Right ventricle myocardium inferior (tissue), 1 donor: ENCODE data around the gene RNF144B. TPM values are rescaled to one million over a fixed set of nuclear protein-coding genes. Genes with fewer than 3 reads are reported as not detected.
"Not testable (repeated sequence)": the region's sequence is repeated elsewhere in the genome, so short reads cannot be mapped to it uniquely, and the experiment has no call there.

Experiments used
- ATAC-seq: fragments of 200-7000 bp; cut with Tn5 transposase; one replicate; pipeline ENCODE4 v1.9.1; 2020; ENCODE audit warnings: mild to moderate bottlenecking, moderate library complexity
- DNase-seq: peaks from one replicate; pipeline ENCODE4 v3.0.0; 2021; ENCODE audit errors: missing footprints
- intact Hi-C: fragments of 100-400 bp; cut with DNase I; formaldehyde crosslinking; loops from one replicate; pipeline ENCODE4 v1.11.0; 2022
- total RNA-seq: library from RNA; stranded (reverse); fragmentation: NEBNext Ultra II Directional; extraction: Animal tissue kit (Norgen Biotek cat#: 25700); gene quantifications from one replicate; pipeline ENCODE4 v1.2.1, GENCODE V29; 2021
- donor health status: DM: no; HTN: yes; CAD: no; lungs with severe emphysema.

RNF144B gene
- total RNA-seq, 1 donor from 2014 or later, result 18.2 TPM

DNA sequence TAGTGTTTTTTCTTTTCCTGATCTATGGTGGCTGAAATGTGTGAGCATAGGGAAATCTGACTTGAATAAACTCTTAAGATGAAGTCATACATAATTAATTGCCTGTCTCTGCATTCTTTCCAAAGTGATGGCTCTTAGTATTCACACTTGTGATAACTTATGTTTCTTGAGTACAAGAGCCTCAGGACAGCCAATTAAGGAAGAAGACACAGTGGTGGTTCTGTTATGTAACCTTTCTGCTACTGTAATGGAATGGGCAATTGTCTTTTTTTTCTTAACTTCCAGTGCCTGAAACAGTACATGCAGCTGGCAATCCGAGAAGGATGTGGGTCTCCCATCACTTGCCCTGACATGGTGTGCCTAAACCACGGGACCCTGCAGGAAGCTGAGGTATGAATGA lies 40.1 kb downstream of the RNF144B start:
- ATAC-seq, result no peak
- DNase-seq, result no peak
- intact Hi-C loops, result no loop called here

DNA sequence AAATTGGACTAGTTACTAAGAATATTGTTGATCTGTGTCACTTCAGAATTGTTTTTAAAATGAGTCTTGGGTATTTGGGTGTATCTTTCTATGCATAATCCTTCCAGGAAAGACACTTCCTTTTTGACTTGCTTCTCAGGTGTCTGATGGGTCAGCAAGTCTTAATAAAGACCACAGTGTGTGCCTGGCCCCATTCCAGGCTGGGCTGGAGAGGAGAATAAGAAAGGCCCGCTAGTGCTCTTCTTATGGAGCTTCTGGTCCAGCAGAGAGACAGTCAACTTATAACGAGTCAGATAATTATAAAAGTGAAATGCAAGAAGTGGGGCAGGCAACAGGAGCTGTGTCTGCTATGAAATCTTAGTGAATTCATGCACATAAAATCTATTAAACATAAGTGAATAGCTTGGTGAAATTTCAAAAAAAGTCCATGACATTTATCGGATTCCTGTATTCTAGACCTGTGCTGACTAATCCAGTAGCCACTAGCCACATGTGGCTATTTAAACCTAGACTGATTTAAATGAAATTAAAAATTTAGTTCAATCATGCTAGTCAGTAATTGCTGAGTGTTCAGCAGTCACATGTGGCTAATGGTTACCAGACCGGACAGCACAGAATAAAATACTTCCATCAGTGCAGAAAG lies 42.6 kb downstream of the RNF144B start:
- DNase-seq, result no peak
- intact Hi-C loops, result no loop called here
- no peak for ATAC-seq

GRCh38 chr6:18431581-18431980 lies 44.4 kb downstream of the RNF144B start:
- intact Hi-C loops, result no loop called here
- DNase-seq (no peak), ATAC-seq (no peak)

- ATAC-seq (no peak), DNase-seq (no peak)
- intact Hi-C loops, result no loop called here
Observed at GRCh38 chr6:18432180-18432579, 45.0 kb downstream of the RNF144B start.

DNA sequence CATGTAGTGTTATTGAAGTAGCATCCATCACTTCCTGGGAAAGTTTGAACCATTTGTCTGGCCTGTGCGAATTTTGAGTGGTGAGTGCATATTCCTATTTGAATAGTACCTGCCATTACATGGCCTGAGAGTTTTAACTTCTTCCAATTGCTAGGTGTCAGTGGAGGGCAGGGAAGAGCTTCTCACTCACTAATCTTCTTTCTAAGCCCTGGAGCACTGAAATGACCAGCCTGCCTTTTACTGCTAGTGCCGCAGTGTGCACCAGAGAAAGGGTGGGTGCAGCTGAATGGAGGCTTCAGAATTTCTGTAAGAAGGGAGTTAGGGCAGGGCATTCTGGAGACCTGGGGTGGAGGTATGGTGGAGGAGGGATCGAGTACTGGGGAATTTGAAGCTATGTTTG lies 45.5 kb downstream of the RNF144B start:
- DNase-seq (no peak), ATAC-seq (no peak)
- intact Hi-C loops, result no loop called here

DNA sequence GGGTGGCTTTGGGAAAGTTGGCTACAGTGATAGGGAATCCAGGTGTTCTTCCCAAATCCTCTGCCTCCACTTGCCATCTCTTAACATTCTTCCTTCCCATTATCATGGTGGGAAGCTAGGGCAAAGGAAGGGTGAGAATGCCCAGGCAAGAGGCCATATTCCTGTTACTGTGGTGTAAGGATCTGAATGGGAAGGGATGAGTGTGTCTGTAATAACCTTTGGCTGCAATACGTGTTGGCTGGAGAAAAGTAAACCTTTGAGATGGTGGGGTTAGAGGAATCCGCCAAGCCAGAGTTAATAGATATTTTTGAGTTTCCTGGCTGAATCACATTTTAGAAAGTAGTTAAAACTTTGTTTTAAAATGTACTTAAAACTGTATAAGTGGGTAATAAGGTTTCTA lies 45.9 kb downstream of the RNF144B start:
- ATAC-seq, result no peak
- no peak for DNase-seq
- intact Hi-C loops, result no loop called here

- intact Hi-C loops, result no loop called here
- no peak for DNase-seq
- ATAC-seq, result no peak
Observed at GRCh38 chr6:18436341-18436740, 49.2 kb downstream of the RNF144B start.

- DNase-seq (no peak), ATAC-seq (no peak)
- intact Hi-C loops, result no loop called here
Observed at GRCh38 chr6:18439581-18439980, 52.4 kb downstream of the RNF144B start.

- intact Hi-C loops, result no loop called here
- ATAC-seq (no peak), DNase-seq (no peak)
Observed at GRCh38 chr6:18441251-18441979, 54.3 kb downstream of the RNF144B start.

DNA sequence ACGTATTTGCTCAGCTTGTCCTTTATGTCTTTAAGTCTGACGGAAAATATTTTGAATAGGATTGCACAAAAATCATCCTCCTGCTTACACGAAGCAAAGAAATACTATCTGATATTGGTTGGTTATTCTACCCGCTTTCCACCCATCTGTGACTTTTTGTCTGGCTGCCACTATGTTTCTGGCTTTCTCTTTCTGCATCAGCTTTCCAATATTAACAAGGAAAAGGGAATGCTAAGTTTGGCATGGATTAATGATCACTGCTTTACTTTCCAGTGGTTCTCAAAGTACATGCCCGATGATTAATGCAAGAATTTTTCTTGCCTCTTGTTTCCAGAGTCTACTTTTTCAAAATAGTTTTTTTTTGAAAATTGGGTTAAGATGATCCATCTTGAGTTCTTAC lies 57.0 kb downstream of the RNF144B start:
- ATAC-seq (no peak), DNase-seq (no peak)
- intact Hi-C loops, result no loop called here

DNA sequence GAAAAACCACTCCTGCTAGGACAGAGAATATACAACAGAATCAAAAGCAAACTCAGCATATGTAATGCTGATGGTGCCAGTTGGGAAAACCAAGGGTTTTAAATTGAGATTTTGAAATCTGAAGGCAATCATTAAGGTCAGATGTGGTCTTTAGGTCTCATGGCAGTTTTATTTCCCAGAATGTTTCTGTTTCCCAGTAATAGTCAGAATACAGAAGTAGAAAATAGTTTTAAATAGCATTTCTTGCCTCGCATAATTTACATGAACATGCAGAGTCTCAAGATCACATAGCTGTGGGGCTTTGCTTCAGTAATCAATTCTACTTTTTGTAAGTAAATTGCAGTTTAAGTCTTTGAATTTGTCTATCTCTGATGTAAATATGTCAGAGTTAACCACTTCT lies 58.1 kb downstream of the RNF144B start:
- intact Hi-C loops, result no loop called here
- DNase-seq (no peak), ATAC-seq (no peak)

DNA sequence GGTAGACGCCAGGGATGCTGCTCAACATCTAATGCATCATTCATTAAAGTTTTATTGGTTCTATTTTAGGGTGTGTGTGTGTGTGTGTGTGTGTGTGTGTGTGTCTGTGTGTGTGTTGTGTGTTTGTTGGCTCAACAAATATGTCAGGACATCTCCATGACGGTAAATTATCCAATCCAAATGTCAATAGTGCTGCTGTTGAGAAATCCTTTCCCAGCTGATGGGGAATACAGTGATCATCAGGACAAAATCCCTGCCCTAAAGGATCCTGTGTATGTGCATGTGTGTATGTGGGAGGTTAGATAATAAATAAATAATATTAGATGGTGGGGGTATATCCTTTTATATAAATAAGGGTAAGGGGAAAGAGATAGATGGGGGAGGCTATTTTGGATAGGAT lies 59.6 kb downstream of the RNF144B start:
- intact Hi-C loops, result no loop called here
- ATAC-seq (no peak), DNase-seq (no peak)

DNA sequence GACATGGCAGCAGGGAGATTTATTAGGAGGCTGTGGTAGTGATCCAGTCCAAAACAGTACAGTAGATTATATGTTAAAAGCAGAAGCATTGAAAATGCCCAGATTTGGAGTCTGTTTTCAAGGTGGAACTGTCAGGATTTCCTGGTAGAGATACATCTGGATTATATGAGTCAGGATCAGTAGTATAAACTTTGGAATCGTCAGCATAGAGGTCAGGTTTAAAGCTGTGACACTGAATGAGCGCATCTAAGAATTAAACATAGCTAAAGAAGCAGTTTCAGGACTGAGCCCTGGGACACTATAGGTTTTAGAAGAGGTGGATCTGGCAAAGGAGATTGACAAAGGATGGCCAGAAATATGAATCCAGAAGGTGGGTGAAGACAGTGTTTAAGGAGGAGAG lies 60.4 kb downstream of the RNF144B start:
- ATAC-seq, result no peak
- no peak for DNase-seq
- intact Hi-C loops, result no loop called here

GRCh38 chr6:18451756-18452155 lies 64.6 kb downstream of the RNF144B start:
- intact Hi-C loops, result no loop called here
- DNase-seq (no peak), ATAC-seq (no peak)

DNA sequence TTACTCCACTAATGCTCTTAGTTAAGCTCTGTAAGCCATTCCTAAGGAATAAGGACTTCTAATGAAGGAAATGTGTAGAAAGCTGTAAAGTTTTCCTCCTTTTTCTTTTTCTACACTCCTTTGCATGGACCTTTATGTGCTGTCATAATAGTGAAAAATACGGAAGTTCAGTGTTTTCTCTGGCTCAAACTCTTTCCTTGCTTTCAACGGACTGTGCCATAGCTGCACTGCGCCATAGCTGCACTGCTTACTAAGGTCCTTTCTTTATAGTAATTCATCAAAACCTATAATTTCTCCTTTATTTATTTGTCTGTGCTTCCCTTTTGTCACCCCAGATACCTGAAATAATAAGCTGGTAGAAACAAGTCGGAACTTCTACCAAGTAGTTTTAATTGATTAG lies 67.3 kb downstream of the RNF144B start:
- ATAC-seq (no peak), DNase-seq (no peak)
- intact Hi-C loops, result no loop called here

- intact Hi-C loops, result no loop called here
- ATAC-seq (no peak), DNase-seq (no peak)
Observed at GRCh38 chr6:18457065-18457737, 70.1 kb downstream of the RNF144B start.

DNA sequence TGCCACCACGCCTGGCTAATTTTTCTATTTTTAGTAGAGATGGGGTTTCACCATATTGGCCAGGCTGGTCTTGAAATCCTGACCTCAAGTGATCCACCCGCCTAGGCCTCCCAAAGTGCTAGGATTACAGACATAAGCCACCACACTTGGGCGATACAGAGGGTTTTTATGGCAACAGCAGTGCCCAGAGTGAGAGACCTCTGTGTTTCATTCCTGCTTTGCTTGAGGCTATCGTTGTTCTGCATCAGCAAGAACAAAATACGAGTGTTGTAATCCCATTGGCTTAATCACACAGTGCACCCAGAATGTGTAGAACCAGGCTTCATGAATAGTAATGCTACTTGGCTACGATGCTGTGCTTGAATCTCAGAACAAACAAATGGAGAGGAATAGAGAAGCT lies 70.9 kb downstream of the RNF144B start:
- DNase-seq, intact Hi-C loops, ATAC-seq: not testable (repeated sequence)

GRCh38 chr6:18463429-18463828 lies 76.3 kb downstream of the RNF144B start:
- DNase-seq, result no peak
- intact Hi-C loops, result no loop called here
- ATAC-seq, result no peak

DNA sequence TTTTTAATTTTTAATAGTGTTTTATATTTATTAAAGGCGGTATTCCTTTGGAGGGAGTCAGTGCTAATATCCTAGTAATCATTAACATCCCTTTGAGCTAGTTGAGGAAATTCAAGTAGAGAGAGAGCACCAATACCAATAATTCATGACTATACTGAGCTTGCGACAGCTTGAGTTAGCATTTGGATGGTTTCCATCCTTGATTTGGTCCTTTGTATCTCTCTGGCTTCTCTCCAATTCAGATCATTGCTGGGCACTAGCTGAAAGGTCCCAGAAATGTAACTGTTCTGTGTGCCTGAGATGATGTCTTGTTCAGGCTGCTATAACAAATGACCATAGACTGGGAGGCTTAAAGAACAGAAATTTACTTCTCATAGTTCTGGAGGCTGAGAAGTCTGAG lies 77.0 kb downstream of the RNF144B start:
- DNase-seq, result no peak
- no peak for ATAC-seq
- intact Hi-C loops, result no loop called here

GRCh38 chr6:18465410-18466154 lies 78.4 kb downstream of the RNF144B start:
- no peak for DNase-seq
- intact Hi-C loops, result no loop called here
- ATAC-seq, result no peak
